NCI-H446 (cell line): ENCODE data around the gene EN2.

ENCODE experiments used
- DNase-seq, 2 experiments: peaks; one replicate each; lab custom pipeline; 2025; lab: John Stamatoyannopoulos, UW

Gene EN2

DNA sequence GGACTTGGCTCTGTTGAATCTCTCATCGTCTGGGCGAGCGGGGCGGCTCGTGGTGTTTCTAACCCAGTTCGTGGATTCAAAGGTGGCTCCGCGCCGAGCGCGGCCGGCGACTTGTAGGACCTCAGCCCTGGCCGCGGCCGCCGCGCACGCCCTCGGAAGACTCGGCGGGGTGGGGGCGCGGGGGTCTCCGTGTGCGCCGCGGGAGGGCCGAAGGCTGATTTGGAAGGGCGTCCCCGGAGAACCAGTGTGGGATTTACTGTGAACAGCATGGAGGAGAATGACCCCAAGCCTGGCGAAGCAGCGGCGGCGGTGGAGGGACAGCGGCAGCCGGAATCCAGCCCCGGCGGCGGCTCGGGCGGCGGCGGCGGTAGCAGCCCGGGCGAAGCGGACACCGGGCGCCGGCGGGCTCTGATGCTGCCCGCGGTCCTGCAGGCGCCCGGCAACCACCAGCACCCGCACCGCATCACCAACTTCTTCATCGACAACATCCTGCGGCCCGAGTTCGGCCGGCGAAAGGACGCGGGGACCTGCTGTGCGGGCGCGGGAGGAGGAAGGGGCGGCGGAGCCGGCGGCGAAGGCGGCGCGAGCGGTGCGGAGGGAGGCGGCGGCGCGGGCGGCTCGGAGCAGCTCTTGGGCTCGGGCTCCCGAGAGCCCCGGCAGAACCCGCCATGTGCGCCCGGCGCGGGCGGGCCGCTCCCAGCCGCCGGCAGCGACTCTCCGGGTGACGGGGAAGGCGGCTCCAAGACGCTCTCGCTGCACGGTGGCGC is at the start of gene EN2:
EN2 (plus strand) TSS at position 19 of the 767 bp plus-strand sequence; CDS start at position 268, 249 bp downstream.
- no peak for DNase-seq

DNA sequence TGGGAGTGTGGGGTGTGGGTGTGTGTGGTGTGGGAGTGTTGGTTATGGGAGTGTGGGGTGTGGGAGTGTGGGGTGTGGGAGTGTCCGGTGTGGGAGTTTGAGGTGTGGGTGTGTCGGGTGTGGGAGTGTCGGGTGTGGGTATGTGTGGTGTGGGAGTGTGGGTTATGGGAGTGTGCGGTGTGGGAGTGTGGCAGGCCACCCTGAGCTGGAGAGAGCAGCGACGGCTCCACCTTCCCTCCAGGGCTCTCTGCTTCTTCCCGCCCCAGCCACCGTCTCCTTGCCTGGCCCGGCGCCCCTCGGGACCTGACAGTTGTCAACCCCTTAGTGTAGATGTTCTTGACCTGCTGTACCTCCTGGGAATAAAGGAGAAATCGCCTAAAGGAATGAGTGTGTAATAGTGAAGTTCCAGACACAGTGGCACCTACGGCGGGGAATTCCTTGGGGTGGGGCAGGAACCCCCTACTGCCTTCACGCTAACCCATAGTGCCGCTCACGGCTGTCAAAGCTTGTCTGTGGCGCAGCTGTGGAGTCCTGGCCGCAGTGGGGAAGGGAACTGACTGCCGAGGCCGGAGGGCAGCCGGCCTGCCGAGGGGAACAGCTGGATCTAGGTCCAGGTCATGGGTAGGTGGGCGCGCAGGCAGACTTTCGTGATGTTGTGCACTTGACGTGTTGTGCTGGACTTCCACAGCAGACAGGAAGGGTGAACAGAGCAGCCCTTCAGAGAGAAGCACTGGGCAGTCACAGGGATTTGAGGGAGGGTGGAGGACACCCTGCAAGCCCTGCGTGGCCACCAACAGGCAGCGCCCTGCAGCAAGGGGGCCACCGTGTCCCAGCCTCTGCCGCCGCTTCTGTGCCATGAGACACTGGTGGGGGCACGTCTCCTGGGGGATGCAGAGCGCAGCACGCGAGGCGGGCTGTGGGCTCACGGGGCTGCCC is 49.0 kb upstream of the EN2 start:
- no peak for DNase-seq

DNA sequence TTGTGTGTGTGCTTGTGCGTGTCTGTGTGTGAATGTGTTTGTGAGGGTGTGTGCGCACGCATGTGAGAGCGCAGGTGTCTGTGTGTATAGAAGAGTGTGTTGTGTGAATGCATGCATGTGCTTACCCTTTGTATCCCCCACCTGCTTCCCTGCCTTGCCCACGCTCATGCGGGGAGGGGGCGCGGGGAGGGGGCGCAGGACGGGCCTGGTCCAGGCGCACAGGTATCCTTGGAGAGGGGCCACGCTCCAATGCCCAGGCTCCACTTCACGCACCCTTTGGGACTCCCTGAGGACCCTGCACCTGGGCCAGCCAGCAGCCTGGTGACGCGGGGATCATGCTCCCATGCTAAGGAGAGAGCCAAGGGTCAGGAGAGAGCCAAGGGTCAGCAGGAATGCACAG is 47.9 kb upstream of the EN2 start:
- no peak for DNase-seq

DNA sequence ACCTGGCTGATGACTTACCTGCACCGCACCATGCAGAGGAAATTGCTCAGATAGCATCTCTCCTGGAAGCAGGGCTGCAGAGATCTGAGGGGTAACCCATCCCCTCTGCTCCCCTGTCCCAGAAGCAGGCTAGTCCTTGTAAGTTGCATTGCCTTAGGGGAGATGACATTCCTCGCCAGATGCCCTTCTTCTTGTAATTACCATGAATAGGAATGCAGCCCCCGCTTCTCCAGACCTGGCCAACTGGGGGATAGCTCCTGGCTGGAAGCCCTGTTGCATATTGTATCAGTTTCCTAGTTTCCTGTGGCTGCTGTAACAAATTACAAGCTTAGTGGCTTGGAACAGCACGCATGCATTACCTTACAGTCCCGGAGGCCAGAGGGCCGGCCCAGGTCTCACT is 47.5 kb upstream of the EN2 start:
- no peak for DNase-seq

DNA sequence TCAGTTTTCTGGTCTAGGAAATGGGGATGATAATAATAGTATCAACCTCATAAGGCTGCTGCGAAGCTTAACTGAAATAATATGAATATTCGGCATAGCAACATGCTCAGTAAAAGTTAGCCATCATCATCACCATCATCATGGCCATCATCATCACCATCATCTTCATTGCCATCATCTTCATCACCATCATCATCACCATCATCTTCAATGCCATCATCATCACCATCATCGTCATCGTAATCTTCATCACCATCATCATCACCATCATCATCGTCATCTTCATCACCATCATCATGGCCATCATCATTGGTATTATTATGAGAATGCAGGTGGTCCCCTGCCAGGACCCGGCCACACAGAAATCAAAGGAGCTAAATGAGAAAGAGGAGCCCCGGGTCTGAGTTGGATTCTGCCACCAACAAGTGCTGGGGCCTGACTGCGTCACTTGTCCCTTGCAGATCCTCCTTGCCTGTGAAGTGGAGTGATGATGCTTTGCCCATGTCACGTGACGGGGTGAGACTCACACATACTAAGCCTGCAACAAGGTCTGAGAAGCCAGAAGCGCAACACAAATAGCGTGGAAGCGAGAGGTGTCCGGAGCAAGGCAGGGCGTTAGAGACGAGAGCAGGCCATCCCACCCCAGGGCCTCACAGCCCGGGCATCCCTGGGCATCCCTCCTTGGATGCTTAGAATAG is 46.1 kb upstream of the EN2 start:
- DNase-seq: no peak

DNA sequence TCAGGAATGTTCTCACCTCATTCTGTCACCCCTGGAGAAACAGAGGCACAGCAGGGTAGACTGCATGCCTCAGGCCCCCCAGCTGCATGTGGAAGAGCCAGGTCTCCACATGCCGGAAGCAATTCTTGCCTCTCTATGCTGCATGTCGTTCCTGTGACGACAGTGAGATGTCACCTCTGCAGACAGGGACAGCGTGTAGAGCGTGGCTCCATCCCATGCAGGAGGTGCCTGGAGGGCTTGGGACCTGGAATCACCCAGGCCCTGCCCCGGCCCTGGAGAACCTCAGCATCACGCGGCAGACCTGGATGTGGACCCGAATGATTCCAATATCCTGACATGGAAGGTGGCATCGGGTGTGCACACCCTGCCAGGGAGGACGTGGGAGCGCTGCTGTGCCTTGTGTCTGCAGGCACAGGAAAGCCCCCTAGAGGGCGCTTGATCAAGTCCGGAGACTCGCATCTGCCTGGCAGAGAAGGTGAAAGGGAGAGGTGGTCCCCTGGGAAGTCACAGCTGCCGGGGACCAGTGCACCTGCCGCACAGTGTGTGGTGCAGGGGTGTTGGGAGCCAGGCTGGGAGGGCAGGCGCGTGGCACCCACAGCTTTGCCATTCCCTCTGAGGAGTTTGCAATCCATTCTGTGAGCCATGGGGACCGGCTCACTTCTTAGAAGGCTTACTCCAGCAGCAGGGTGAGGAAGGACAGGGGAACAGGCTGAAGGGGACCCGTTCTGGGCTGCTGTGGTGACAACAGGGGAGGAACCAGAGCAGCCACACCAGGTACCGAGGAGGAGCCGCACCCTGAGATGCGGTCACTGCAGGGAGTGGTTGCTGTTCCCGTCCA is 45.3 kb upstream of the EN2 start:
- peak in 1 of 2 experiments; percentile 25 for DNase-seq

DNA sequence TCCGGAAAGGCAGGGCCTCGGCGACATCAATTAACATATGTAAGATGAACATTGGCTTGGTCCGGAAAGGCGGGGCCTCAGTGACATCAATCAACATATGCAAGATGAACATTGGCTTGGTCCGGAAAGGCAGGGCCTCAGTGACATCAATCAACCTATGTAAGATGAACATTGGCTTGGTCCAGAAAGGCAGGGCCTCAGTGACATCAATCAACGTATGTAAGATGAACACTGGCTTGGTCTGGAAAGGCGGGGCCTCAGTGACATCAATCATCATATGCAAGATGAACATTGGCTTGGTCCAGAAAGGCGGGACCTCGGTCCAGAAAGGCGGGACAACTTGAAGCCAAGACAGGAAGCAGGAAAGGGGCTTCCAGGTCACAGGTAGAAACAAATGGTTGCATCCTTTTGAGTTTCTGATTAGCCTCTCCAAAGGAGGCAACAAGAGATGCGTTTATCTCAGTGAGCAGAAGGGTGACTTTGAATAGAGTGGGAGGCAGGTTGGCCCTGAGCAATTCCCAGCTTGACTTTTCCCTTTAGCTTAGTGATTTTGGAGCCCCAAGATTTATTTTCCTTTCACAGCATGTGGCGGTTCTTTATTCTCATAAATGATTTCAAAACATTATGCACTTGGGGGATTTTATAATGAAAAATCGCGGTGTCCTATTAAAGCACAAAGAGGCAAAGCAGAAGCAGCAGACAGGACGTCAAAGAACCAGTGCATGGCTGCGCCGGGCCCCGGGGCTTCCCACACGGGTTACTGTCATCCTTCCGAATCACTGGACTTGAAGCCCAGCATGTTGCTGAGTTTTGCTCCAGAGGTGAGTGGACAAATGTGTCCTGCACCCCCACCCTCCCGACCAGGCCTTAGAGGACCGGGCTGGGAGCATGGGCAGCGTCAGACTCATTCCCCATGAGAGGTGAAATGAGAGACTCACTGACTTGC is 43.1 kb upstream of the EN2 start:
- DNase-seq: no peak

DNA sequence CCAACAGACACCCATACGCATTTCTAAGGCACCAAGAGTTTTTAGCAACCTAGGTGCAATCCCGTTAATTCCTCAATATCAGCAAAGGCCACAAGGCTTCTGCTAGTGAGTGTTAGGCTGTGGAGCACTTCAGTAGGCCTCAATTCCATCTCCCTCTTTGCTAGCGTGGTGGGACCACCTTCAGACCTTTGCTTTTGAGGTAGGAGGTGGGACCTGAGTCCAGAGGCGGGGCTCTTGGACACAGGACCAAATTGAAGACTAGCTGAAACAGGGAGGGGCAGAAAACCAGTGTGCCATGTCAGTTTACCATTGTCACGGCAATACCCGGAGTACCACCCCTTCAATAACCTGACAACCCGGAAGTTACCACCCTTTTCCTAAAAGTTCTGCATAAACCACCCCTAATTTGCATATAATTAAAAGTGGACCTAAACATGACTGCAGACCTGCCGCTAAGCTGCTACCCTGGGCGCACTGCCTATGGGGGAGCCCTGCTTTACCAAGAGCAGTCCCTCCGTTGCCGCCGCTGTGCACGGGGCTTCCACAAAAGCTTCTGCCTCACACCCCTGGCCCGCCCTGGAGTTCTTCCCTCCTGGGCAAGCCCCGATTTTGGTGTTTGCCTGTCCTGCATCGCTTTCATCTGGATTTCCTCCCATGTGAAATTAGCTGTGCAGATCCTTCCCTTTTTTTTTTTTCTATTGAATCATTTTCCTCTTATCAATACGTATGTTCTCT is 41.1 kb upstream of the EN2 start:
- DNase-seq: no peak

DNA sequence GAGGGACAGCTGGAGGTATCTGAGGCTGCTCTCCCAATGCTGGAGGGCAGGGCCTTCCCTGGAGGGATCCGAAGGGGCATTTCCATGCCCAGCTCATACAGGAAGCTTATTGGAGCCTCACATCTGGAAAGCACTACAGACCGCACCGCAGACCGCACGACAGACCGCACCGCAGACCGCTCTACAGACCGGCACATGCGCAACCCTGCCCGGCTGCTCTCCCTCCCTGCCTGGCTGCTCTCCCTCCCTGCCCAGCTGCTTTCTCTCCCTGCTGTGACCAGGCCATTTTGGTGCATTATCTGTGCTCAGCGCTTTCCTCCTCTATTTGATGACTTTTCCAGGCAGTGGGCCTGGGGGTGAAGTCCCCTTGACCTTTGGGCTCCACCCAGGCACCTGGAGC is 39.6 kb upstream of the EN2 start:
- no peak for DNase-seq

DNA sequence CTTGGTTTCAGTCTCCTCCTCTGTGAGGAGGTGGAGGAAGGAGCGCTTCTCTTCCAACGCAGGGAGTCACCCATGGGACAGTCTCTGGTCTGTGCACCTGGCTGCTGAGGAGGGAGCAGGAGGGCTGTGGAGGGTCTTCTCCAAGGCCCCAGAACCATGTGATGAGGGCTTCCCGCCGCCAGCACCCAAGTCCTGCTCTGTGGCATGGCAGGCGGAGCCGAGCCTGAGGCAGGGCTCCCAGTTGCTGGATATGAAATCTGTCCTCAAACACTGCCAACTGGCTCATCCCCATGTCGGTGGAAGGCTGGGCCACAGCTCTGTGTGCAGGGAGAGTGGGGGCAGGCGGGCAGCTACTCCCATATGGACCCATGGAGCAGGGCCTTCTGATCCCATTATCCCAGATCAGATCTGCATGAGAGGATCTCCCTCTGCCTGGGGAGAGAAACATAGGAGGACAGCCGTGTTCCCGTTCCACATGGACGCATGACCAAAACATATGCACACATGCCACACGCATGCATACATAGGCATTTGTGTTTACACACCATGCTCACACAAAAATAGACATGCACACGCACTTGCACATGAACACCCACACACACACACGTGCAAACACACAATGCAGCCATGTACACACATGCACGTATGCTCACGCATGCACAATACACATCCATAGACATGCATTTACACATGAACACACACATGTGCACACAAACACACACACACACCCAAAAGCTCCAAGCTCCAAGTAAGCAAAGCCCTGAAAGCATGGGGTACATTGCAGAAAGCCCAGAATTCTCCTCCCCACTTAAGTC is 38.8 kb upstream of the EN2 start:
- DNase-seq: no peak

DNA sequence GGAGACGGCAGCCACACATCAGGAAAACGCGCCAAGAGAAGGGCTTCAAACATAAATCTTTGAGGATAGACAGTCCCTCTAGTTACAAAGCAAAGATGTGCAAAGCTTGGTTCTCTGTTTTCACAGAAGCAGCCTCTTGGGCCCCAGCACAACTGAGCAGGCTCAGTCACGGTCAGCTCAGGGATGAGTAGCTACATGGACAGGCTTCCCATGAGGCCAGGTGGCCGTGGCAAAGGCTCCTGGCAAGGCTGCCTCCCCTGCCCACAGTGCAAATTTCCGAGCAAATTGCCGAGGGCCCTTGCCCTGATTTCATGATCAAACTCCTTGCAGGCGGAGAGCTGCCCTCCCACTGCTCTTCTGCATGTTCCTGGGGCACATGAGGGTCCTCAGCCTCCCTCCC is 37.8 kb upstream of the EN2 start:
- DNase-seq: no peak

DNA sequence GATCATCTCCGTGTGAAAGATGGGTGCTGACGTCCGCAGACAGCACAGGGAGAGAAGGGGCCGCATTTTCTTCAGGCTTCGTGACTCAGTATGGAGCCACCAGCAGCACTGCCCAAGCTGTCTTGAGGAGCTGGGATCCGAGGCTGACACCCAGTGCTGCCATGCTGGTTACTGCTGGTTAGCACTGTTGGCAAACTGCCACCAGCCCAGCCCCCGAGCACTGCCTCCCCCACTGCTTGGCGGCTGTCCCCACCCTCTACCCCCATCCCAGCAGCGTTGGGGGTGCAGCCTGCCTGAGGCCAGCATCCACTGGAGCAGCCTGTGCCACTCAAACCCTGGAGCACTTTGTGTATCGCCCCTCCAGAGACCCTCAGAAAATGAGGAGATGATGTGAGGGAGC is 35.8 kb upstream of the EN2 start:
- DNase-seq: no peak

DNA sequence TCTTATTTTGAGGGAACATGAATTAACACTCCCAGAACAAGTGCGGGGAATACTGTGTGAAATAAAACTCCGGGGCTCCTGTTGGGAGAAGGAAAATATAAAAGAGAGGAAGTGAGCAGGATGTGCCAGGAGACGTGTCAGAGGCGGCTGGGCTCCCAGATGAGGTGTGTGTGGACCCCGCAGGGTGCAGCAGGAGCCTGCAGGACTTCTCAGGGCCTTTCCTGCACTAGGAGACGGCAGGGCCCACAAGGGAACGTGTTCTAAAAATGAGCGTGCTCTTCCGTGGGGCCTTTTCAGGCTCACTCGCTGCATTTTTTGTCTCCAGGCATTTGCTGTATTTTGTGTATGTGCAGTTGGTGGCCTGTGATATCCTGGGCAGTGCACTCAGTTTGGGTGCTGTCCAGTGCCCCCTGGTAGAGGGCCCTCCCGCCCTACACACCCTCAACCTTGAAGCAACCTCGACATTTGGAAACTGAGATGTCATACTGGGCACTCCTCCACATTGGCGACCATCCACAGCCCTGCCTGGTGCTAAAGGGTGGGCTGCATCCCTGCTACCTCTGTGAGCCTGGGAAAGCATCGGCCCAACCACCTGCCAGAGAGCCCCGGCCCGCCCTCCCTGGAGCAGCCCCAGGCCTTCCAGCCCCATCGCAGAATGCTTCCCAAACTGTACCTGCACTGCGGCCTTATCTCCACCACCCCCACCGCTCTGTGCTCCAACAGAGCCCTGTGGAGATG is 35.2 kb upstream of the EN2 start:
- no peak for DNase-seq

DNA sequence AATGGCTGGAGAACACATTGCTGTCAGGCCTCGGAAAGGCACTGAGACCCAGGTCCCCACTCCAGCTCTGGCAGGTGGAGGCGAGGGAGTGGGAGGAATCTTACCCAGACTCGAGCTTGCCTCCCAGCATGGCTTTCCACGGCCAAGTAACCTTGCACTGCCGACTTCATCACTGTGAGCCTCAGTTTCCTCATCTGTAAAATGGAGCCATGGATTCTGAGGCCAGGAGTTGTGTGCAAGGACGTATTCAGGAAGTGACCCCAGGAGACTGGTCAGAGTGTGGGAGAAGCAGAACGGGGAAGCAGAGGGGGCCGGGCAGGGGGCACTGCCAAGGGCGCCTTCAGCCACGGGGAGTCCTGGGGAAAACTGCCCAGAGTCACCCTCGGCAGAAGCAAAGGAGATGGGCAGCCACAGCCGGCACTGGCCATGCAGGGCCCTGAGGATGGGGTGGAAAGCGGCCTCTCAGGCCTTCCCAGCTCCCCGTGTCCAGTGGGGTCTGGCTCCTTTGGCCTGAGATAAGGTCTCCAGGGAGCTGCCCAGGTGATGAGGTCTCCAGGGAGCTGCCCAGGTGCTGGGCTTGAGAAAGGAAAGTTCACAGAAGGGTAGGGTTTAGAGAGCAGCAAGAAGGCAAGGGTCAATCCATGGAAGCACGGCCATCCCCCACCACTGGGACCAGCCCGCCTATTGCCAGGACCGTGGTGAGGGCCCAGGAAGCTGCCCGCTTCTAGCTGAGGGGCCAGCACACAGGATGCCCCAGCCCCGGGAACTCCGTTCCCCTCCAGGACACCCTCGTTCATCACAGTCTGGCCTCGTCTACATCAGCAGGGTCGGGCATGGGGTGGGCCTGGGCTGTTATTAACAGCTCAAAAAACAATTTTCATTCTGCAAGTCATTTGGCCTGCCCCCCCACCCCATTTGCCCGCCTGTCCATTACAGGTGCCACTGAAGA is 34.3 kb upstream of the EN2 start:
- DNase-seq: no peak

DNA sequence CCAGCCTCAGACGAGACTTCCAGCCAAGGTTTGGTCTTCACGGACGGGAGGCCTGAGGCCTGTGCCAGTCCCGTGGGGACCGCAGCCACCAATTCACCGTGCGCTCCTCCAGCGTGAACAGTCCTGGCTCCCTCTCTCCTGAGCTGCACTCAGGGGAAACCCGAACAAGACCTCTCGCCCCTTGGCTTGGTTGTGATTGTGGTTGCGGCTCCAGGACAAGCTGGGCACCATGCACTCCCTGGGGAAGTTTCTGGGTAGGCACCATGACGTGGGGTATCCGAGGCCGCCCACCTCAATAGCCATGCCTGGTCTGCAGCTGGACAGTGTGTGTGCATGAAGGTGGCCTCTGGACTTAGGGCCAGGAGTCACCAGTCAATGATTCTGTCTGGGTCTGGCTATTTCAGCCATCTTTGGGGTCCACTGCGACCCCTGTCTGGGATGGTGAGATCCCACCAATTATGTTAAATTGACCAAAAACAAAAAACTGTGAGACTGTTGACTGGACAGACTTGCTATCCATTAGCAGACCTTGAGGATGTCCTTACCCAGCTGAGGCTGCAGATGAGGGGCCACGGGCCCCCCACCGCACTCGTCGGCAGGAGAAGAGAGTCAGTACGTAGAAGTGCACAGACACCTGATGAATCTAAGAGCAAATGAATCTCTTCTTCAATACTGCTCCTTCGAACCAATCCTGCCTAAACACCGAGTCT is 33.5 kb upstream of the EN2 start:
- DNase-seq: no peak

DNA sequence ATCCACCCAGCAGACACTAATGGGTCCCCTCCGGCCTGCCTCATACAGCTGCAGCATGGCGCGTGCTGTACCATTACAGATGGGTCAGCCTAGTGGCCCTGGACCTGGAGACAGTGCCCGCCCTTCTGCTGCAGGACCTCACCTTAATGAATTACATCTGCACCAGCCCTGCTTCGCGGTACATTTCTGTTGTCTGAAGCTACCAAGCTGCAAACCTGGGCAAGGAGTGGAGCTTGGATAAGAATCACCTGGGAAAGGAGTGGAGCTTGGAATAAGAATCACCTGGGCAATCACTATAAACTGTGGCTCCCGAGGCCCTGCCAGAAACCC is 33.0 kb upstream of the EN2 start:
- DNase-seq: no peak

DNA sequence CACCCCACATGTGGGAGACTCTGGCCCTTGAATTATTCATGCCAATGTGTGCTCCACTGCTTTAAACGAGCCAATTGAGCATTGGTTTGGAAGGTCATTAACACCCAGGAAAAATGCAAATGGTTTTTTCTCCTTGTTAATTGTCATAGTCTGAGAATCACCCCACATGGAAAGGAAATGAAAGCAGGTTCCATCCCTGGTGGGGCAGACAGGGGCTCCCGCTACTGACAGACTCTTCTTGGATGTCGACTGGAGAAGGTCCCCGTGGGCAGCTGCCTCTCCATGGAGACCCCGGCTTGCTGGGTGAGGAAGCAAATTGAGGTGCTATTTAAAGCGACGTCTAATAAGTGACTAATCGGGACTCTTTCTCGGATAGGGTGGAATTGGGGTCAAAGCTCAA is 32.0 kb upstream of the EN2 start:
- no peak for DNase-seq
